ENCODE results near the gene RIMS1. TPM values are rescaled to one million over a fixed set of nuclear protein-coding genes. Genes with fewer than 3 reads are reported as not detected.

The RIMS1 gene
- total and polyA plus RNA-seq, 2 of the 13 experiments (the other 11 are each of a cell fraction or from before 2014, with no cell fraction given) = not detected

- Histone ChIP-seq H4K20me1 (ENCODE audit: insufficient read depth, low read length) (no peaks in the 10 kb centered on the region), H3K4me1 (ENCODE audit: insufficient read depth, low read length) (no peaks in the 10 kb centered on the region), H3K27ac (ENCODE audit: extremely low read length, insufficient read depth, low read length) (no peak overlapping the region), H3K4me3 (replicated peaks in 1 of 3; ENCODE audit: insufficient read depth in 1 of 3, low read depth in 2 of 3, low read length in 3 of 3) (no peak overlapping the region), H3K9ac (ENCODE audit: insufficient read depth, low read depth, low read length) (no peak overlapping the region), H3K9me3 (ENCODE audit: low read length) (no peaks in the 10 kb centered on the region), H3K27me3 (ENCODE audit: control insufficient read depth in 1 of 2, insufficient read depth in 2 of 2, low read length in 2 of 2) (no peaks in the 10 kb centered on the region; a peak in 1 of 5 replicates), H3K36me3 (replicated peaks in 1 of 2; ENCODE audit: control insufficient read depth in 1 of 2, insufficient read depth in 2 of 2, low read length in 2 of 2) (no peaks in the 10 kb centered on the region), H2AFZ (ENCODE audit: low read length) (no peak overlapping the region), H3K4me2 (ENCODE audit: low read depth, low read length) (no peak overlapping the region), H3K79me2 (ENCODE audit: insufficient read depth, low read length) (no peaks in the 10 kb centered on the region)
- ChIA-PET CTCF (ENCODE audit: low intra/inter-chr PET ratio, low total read pairs) (no interaction called here), POLR2A (no interaction called here)
- intact Hi-C loops (cut with micrococcal nuclease; ENCODE audit: unreplicated experiment) (no loop called here), in situ Hi-C loops (cut with HindIII; ENCODE audit: extremely low pct_ligation_motif_present, low pct_unique_long_range_greater_than_20kb) (no loop called here)
- no TSS peak for BruUV-seq (replicated peaks)
- WGBS (ENCODE audit: low lambda C conversion rate) = 45% methylated on average over 7 of the region's 7 CpGs
- DNase-seq (ENCODE audit: low spot score) = no peak
- no peak for TF ChIP-seq ZBTB44 (CRISPR knock-in tag; IDR thresholded peaks at IDR 0.05)
- TF ChIP-seq SAFB2 (CRISPR knock-in tag; IDR thresholded peaks at IDR 0.05; ENCODE audit: borderline replicate concordance, low read depth) = no peak
- TF ChIP-seq FOXM1 (CRISPR knock-in tag; IDR thresholded peaks at IDR 0.05) = no peak
- no peak for TF ChIP-seq ZNF775 (CRISPR knock-in tag; IDR thresholded peaks at IDR 0.05; ENCODE audit: borderline replicate concordance)
- no peak for FAIRE-seq
- no peak for ATAC-seq
Observed at GRCh38 chr6:72064399-72064975, 178.1 kb downstream of the RIMS1 start.

- H3K9ac ChIP-seq (ENCODE audit: insufficient read depth, low read depth, low read length) = no peak overlapping the region
- TF ChIP-seq RARG (CRISPR knock-in tag; IDR thresholded peaks at IDR 0.05; ENCODE audit: low read depth) (no peak), ZNF574 (CRISPR knock-in tag; IDR thresholded peaks at IDR 0.05) (no peak), HOXA5 (CRISPR knock-in tag; IDR thresholded peaks at IDR 0.05) (no peak), REL (CRISPR knock-in tag; conservative IDR thresholded peaks at IDR 0.05) (no peak), CCDC6 (CRISPR knock-in tag; IDR thresholded peaks at IDR 0.05) (no peak), ZKSCAN8 (CRISPR knock-in tag; IDR thresholded peaks at IDR 0.05; ENCODE audit: borderline replicate concordance) (no peak), ZNF576 (CRISPR knock-in tag; IDR thresholded peaks at IDR 0.05) (no peak)
- no TSS peak for BruUV-seq (replicated peaks)
- no peaks in the 10 kb centered on the region for H3K36me3 ChIP-seq (replicated peaks in 1 of 2; ENCODE audit: control insufficient read depth in 1 of 2, insufficient read depth in 2 of 2, low read length in 2 of 2)
- H3K4me1 ChIP-seq (ENCODE audit: insufficient read depth, low read length) = no peaks in the 10 kb centered on the region
- POLR2A ChIA-PET = no interaction called here
- no peaks in the 10 kb centered on the region for H4K20me1 ChIP-seq (ENCODE audit: insufficient read depth, low read length)
- DNase-seq (ENCODE audit: low spot score) (no peak), FAIRE-seq (no peak), ATAC-seq (no peak)
- CTCF ChIA-PET (ENCODE audit: low intra/inter-chr PET ratio, low total read pairs) = no interaction called here
- H3K27ac ChIP-seq (ENCODE audit: extremely low read length, insufficient read depth, low read length) = no peak overlapping the region
- 8% methylated on average over 1 of the region's 1 CpG for WGBS (ENCODE audit: low lambda C conversion rate)
- no peak overlapping the region for H3K4me2 ChIP-seq (ENCODE audit: low read depth, low read length)
- in situ Hi-C loops (cut with HindIII; ENCODE audit: extremely low pct_ligation_motif_present, low pct_unique_long_range_greater_than_20kb) (loop anchor here (25.0 kb wide), 2 partner anchors 466 to 691 kb away; no protein-coding TSS in a partner anchor), intact Hi-C loops (cut with micrococcal nuclease; ENCODE audit: unreplicated experiment) (no loop called here)
- no peaks in the 10 kb centered on the region for H3K9me3 ChIP-seq (ENCODE audit: low read length)
- H3K79me2 ChIP-seq (ENCODE audit: insufficient read depth, low read length) = no peaks in the 10 kb centered on the region
- no peak overlapping the region for H3K4me3 ChIP-seq (replicated peaks in 1 of 3; ENCODE audit: insufficient read depth in 1 of 3, low read depth in 2 of 3, low read length in 3 of 3)
- H2AFZ ChIP-seq (ENCODE audit: low read length) = no peak overlapping the region
- no peaks in the 10 kb centered on the region for H3K27me3 ChIP-seq (ENCODE audit: control insufficient read depth in 1 of 2, insufficient read depth in 2 of 2, low read length in 2 of 2)
Observed at GRCh38 chr6:72078096-72078495, 191.7 kb downstream of the RIMS1 start.

All from HepG2 (cell line).